Measurements from ENCODE around the gene VPS25. TPM values are rescaled to one million over a fixed set of nuclear protein-coding genes. Genes with fewer than 3 reads are reported as not detected.

The VPS25 gene
- total RNA-seq, 1 donor = 57.2 TPM

DNA sequence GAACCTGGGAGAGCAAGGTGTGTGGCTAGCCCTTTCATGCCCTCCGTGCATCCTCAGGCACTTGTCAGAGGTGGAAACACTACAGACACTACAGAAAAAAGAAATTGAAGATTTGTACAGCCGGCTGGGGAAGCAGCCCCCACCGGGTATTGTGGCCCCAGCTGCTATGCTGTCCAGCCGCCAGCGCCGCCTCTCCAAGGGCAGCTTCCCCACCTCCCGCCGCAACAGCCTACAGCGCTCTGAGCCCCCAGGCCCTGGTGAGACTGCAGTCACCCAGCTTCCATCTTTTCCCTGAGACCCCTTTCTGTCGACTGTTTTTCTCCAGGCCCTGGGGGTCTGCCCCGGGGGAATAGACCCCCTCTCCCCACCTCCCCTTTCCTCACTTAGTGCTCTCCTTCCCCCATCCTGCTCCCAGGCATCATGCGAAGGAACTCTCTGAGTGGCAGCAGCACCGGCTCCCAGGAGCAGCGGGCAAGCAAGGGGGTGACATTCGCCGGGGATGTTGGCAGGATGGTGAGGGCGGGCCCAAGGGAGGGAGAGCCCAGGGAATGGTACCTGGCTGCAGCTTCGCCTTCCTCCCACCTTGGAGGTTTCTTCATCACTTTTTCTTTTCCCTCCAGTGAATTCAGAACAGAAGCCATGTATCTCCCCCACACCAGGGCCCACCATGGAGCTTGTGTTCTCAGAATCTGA is 23.0 kb downstream of the VPS25 start:
- DNase-seq (ENCODE audit: low read depth) = no peak
- TF ChIP-seq CTCF (IDR thresholded peaks at IDR 0.05; ENCODE audit: insufficient read depth, low read length) = no peak
- H3K4me3 ChIP-seq (ENCODE audit: low read depth, low read length) = no peak overlapping the region

DNA sequence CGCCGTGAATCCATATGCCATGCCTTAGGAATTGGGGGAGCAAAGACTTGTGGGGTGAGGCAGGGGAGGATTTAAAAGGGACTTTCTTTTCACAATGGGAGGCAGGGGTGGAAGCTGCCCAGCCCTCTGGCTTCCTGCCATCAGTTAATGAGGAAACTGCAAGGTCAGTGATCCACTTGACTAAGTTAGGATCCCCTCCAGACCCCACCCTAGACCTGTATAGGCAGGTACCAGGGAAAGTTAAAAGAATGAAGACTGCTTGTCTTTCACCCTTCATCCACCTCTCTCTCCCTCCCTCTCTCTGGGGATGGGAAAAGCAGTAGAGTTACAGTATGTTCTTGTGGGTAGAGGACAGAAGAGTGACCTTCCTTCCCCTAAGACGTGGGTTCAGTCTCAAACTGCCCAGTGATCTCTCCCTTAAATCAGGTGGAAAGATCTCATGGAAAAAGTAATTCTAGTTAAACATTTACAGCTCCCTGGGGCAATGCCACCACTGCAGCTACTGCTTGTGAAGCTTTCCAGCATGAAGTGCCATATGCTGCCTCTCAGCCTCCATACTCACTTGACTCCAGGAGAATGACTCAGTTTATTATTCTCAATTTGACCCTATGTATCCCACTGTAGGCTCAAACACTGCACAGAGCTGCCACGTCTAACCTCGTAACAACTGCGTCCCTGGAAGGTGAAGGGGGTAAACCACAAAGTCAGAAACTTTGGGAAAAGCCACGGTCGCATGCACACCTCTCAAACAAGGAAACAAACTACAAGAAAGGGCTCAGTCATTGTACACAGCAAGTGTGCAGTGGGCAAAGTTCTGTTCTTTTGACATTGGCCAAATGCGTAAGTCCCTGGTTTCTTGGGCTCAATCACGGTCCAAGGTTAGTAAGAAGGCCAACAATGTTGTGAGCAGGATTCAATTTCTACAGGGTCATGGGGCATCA is 24.1 kb downstream of the VPS25 start:
- no peak for DNase-seq (ENCODE audit: low read depth)
- no peak for TF ChIP-seq CTCF (IDR thresholded peaks at IDR 0.05; ENCODE audit: insufficient read depth, low read length)
- H3K4me3 ChIP-seq (ENCODE audit: low read depth, low read length) = peak overlapping the region; percentile 97

- peak overlapping the region; percentile 97 for H3K4me3 ChIP-seq (ENCODE audit: low read depth, low read length)
- no peak for DNase-seq (ENCODE audit: low read depth)
- TF ChIP-seq CTCF (IDR thresholded peaks at IDR 0.05; ENCODE audit: insufficient read depth, low read length) = no peak
These were observed 24.7 kb downstream of the VPS25 start for GRCh38 chr17:42798011-42798382.

DNA sequence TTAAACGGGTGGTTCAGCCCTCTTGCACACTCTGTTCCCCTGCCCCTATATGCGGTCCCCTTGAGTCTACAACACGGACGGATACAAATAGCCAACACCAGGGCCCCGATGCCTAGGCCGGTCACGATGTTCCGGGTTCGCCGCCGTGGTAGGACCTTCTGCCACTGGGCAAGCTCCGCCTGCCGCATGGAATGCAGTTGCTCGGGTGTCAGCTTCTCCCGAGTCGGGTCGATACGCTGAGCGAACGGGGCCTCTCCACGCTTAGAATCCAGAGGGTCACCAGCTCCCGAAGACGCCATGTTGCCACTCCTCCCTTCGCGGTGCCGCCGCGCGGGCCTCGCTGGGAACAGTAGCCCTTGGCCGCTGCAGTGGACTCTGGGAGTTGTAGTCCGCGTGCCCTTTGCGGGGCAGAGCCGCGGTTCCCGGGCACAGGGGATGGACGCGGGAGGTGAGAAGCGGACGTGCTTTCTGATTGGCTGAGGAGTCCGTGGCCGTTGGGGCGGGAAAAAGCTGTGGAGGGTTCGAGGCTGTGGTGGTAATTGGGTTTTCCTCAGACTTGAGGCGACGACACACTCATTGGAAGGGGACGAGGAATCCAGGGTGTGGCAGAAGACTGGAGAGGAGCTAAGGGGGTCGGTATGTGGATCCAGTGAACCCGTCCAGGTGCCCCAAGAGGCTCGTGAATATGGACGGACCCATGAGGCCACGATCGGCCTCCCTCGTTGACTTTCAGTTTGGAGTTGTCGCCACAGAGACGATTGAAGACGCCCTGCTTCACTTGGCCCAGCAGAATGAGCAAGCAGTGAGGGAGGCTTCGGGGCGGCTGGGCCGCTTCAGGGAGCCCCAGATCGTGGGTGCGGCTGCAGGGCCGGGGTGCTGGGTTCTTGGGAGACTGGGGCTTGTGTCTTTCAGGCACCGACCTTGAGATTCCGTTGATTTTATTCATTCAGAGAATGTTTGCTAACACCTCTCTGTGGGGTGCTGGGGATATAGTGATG is 25.4 kb downstream of the VPS25 start, which contains the start of the genes CNTD1 and COA3:
CNTD1 (plus strand) TSS at position 479 of the 998 bp plus-strand sequence; CDS start at position 686, 207 bp downstream.
COA3 (minus strand) TSS at position 322 of the 998 bp plus-strand sequence; CDS start at position 299, 23 bp downstream.
- TF ChIP-seq CTCF (IDR thresholded peaks at IDR 0.05; ENCODE audit: insufficient read depth, low read length) = no peak
- peak; percentile 80 for DNase-seq (ENCODE audit: low read depth)
- H3K4me3 ChIP-seq (ENCODE audit: low read depth, low read length) = peak within 1 kb of the TSS; percentile 97

GRCh38 chr17:42803074-42803883 is 30.0 kb downstream of the VPS25 start:
- DNase-seq (ENCODE audit: low read depth) = peak; percentile 37
- no peak overlapping the region for H3K4me3 ChIP-seq (ENCODE audit: low read depth, low read length)
- no peak for TF ChIP-seq CTCF (IDR thresholded peaks at IDR 0.05; ENCODE audit: insufficient read depth, low read length)
